H1 (cell line): Measurements from ENCODE around the gene RRP12. TPM values are rescaled to one million over a fixed set of nuclear protein-coding genes. Genes with fewer than 3 reads are reported as not detected.
A peak's percentile ranks its signal among the peaks of the same experiment; 100 is the strongest.

Experiments
- BACH1 ChIP-seq: IDR thresholded peaks from 2 replicates; pipeline ENCODE4 v1.6.1; 2012; ENCODE audit warnings: low read length, improper control_type of control experiment
- CHD2 ChIP-seq: IDR thresholded peaks from 2 replicates; pipeline ENCODE4 v1.6.1; 2012; ENCODE audit warnings: low read length, improper control_type of control experiment
- FOSL1 ChIP-seq: IDR thresholded peaks from 2 replicates; pipeline ENCODE4 v1.6.1; 2011; ENCODE audit warnings: mild to moderate bottlenecking, low read depth, low read length, moderate library complexity; ENCODE audit not compliant: insufficient read depth
- HDAC6 ChIP-seq: IDR thresholded peaks from one replicate; pipeline ENCODE4 v1.7.1; 2012; ENCODE audit warnings: low read depth, mild to moderate bottlenecking, inconsistent platforms, low read length, moderate library complexity
- JUND ChIP-seq: IDR thresholded peaks from 2 replicates; pipeline ENCODE4 v1.6.1; 2011; ENCODE audit warnings: mild to moderate bottlenecking, improper control_type of control experiment, low read length
- NANOG ChIP-seq: IDR thresholded peaks from 2 replicates; pipeline ENCODE4 v1.6.1; 2011; ENCODE audit warnings: low read length, low read depth, mild to moderate bottlenecking, inconsistent platforms; ENCODE audit not compliant: insufficient read depth, poor library complexity, severe bottlenecking
- SP1 ChIP-seq: IDR thresholded peaks from 2 replicates; pipeline ENCODE4 v1.6.1; 2011; ENCODE audit warnings: low read depth, low read length
- TBP ChIP-seq: IDR thresholded peaks from 2 replicates; pipeline ENCODE4 v1.6.1; 2011; ENCODE audit warnings: low read depth, low read length, improper control_type of control experiment
- polyA plus RNA-seq, 7 experiments: library from polyadenylated mRNA; depleted of rRNA in 3 of 7; stranded (reverse) in 5 of 7; unstranded in 2 of 7; fragments of >200 nt in 5 of 7; fragments of 200-250 nt in 2 of 7; gene quantifications; 1 replicate in 5 of 7; 2 replicates in 1 of 7; 4 replicates in 1 of 7; pipeline versions ENCODE4 v1.2.1 to v1.2.3, GENCODE V29; 2011 to 2013; ENCODE audit warnings: missing spikeins in 2 of 7, mixed read lengths in 2 of 7
- total RNA-seq: library from RNA; stranded (reverse); fragmentation: NEBNext Ultra II Directional; extraction: Animal tissue kit (Norgen Biotek cat#: 25700); gene quantifications from 2 replicates; pipeline ENCODE4 v1.2.1, GENCODE V29; 2021
- TF ChIP-seq, protein P1 (sequence below): fragments of 300-600 bp; sonication (generic); IDR thresholded peaks from 2 replicates; pipeline ENCODE4 v1.7.1; 2012; ENCODE audit warnings: low read length, moderate library complexity, mild to moderate bottlenecking, inconsistent platforms; ENCODE audit not compliant: insufficient replicate concordance
- TF ChIP-seq, protein P2 (sequence below): IDR thresholded peaks from 2 replicates; pipeline ENCODE4 v1.6.1; 2012; ENCODE audit warnings: inconsistent platforms

The RRP12 gene
- total and polyA plus RNA-seq, 2 of the 8 experiments (the other 6 are each of a cell fraction or from before 2014, with no cell fraction given) = 21.0 to 65.8 TPM

DNA sequence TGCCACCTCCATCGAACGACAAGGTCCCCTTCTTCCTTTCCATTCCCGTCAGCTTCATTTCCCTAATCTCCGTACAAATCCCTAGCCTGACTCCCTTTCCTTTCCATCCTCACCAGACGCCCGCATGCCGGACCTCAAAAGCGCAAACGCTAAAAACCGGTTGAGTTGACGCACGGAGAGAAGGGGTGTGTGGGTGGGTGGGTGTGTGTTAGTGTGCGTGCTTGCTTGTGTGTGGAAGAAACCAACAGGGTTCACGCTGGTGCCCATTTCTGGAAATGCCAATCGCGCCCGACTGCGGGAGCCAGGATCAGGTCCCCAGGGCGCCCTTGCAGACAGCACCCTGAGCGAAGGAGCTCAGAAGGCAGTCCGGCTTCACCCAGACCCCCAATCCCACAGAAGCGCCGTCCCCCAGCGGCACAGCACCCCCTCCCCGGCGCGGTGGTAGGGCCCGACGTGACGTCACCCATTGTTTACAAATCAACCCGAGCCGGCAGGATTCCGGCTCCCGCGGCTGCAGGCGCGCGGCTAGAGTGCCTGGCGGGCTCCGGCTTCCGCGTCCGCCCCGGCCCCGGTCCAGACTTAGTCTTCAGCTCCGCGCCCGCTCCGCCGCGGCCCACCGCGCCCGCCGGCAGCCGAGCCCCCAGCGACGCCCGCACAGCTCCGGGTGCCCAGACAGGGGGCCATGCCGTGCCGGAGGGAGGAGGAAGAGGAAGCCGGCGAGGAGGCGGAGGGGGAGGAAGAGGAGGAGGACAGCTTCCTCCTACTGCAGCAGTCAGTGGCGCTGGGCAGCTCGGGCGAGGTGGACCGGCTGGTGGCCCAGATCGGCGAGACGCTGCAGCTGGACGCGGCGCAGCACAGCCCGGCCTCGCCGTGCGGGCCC, 82.1 kb downstream of the RRP12 start, which contains the start of gene FRAT1 (continued):
- TF ChIP-seq, protein P1, sequence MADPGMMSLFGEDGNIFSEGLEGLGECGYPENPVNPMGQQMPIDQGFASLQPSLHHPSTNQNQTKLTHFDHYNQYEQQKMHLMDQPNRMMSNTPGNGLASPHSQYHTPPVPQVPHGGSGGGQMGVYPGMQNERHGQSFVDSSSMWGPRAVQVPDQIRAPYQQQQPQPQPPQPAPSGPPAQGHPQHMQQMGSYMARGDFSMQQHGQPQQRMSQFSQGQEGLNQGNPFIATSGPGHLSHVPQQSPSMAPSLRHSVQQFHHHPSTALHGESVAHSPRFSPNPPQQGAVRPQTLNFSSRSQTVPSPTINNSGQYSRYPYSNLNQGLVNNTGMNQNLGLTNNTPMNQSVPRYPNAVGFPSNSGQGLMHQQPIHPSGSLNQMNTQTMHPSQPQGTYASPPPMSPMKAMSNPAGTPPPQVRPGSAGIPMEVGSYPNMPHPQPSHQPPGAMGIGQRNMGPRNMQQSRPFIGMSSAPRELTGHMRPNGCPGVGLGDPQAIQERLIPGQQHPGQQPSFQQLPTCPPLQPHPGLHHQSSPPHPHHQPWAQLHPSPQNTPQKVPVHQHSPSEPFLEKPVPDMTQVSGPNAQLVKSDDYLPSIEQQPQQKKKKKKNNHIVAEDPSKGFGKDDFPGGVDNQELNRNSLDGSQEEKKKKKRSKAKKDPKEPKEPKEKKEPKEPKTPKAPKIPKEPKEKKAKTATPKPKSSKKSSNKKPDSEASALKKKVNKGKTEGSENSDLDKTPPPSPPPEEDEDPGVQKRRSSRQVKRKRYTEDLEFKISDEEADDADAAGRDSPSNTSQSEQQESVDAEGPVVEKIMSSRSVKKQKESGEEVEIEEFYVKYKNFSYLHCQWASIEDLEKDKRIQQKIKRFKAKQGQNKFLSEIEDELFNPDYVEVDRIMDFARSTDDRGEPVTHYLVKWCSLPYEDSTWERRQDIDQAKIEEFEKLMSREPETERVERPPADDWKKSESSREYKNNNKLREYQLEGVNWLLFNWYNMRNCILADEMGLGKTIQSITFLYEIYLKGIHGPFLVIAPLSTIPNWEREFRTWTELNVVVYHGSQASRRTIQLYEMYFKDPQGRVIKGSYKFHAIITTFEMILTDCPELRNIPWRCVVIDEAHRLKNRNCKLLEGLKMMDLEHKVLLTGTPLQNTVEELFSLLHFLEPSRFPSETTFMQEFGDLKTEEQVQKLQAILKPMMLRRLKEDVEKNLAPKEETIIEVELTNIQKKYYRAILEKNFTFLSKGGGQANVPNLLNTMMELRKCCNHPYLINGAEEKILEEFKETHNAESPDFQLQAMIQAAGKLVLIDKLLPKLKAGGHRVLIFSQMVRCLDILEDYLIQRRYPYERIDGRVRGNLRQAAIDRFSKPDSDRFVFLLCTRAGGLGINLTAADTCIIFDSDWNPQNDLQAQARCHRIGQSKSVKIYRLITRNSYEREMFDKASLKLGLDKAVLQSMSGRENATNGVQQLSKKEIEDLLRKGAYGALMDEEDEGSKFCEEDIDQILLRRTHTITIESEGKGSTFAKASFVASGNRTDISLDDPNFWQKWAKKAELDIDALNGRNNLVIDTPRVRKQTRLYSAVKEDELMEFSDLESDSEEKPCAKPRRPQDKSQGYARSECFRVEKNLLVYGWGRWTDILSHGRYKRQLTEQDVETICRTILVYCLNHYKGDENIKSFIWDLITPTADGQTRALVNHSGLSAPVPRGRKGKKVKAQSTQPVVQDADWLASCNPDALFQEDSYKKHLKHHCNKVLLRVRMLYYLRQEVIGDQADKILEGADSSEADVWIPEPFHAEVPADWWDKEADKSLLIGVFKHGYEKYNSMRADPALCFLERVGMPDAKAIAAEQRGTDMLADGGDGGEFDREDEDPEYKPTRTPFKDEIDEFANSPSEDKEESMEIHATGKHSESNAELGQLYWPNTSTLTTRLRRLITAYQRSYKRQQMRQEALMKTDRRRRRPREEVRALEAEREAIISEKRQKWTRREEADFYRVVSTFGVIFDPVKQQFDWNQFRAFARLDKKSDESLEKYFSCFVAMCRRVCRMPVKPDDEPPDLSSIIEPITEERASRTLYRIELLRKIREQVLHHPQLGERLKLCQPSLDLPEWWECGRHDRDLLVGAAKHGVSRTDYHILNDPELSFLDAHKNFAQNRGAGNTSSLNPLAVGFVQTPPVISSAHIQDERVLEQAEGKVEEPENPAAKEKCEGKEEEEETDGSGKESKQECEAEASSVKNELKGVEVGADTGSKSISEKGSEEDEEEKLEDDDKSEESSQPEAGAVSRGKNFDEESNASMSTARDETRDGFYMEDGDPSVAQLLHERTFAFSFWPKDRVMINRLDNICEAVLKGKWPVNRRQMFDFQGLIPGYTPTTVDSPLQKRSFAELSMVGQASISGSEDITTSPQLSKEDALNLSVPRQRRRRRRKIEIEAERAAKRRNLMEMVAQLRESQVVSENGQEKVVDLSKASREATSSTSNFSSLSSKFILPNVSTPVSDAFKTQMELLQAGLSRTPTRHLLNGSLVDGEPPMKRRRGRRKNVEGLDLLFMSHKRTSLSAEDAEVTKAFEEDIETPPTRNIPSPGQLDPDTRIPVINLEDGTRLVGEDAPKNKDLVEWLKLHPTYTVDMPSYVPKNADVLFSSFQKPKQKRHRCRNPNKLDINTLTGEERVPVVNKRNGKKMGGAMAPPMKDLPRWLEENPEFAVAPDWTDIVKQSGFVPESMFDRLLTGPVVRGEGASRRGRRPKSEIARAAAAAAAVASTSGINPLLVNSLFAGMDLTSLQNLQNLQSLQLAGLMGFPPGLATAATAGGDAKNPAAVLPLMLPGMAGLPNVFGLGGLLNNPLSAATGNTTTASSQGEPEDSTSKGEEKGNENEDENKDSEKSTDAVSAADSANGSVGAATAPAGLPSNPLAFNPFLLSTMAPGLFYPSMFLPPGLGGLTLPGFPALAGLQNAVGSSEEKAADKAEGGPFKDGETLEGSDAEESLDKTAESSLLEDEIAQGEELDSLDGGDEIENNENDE = no peak
- TF ChIP-seq FOSL1 (no peak), TBP (peak; percentile 64; the same call in 1 of the 2 replicates), SP1 (no peak), BACH1 (no peak), HDAC6 (no peak), JUND (peak; percentile 96), NANOG (no peak), CHD2 (no peak)
- TF ChIP-seq, protein P2, sequence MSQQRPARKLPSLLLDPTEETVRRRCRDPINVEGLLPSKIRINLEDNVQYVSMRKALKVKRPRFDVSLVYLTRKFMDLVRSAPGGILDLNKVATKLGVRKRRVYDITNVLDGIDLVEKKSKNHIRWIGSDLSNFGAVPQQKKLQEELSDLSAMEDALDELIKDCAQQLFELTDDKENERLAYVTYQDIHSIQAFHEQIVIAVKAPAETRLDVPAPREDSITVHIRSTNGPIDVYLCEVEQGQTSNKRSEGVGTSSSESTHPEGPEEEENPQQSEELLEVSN = peak; percentile 52
